Chondrocyte (in vitro differentiated cells): Measurements from ENCODE around the gene SMG9. TPM values are rescaled to one million over a fixed set of nuclear protein-coding genes. Genes with fewer than 3 reads are reported as not detected.

Experiments used
- DNase-seq: peaks from one replicate; pipeline ENCODE4 v3.0.0; 2021; ENCODE audit warnings: mixed read lengths, low spot score
- H3K27ac Mint-ChIP-seq: one replicate; pipeline ENCODE4 v1.8.0; 2021; ENCODE audit warnings: mild to moderate bottlenecking, moderate library complexity, mixed read lengths; ENCODE audit not compliant: unreplicated experiment
- H3K27me3 Mint-ChIP-seq: 2 replicates; pipeline ENCODE4 v1.8.0; 2021; ENCODE audit warnings: low read depth, mixed read lengths
- H3K36me3 Mint-ChIP-seq: 2 replicates; pipeline ENCODE4 v1.8.0; 2021; ENCODE audit warnings: low read depth, mixed read lengths
- H3K4me1 Mint-ChIP-seq: 2 replicates; pipeline ENCODE4 v1.8.0; 2021; ENCODE audit warnings: low read depth, mild to moderate bottlenecking, mixed read lengths
- H3K4me3 Mint-ChIP-seq: one replicate; pipeline ENCODE4 v1.8.0; 2021; ENCODE audit warnings: mild to moderate bottlenecking, moderate library complexity, mixed read lengths; ENCODE audit not compliant: unreplicated experiment
- H3K9me3 Mint-ChIP-seq: 2 replicates; pipeline ENCODE4 v1.8.0; 2021; ENCODE audit warnings: low read depth, mixed read lengths
- total RNA-seq: library from RNA; stranded (reverse); gene quantifications from 3 replicates; pipeline ENCODE4 v1.2.1, GENCODE V29; 2021
- TF ChIP-seq, protein P1 (sequence below): fragments of 200-600 bp; sonication (generic); IDR thresholded peaks from 2 replicates; pipeline ENCODE4 v1.5.0; 2021; ENCODE audit warnings: antibody characterized with exemption, mild to moderate bottlenecking, moderate library complexity

Gene SMG9
- total RNA-seq, 1 donor from 2014 or later = 46.9 TPM

DNA sequence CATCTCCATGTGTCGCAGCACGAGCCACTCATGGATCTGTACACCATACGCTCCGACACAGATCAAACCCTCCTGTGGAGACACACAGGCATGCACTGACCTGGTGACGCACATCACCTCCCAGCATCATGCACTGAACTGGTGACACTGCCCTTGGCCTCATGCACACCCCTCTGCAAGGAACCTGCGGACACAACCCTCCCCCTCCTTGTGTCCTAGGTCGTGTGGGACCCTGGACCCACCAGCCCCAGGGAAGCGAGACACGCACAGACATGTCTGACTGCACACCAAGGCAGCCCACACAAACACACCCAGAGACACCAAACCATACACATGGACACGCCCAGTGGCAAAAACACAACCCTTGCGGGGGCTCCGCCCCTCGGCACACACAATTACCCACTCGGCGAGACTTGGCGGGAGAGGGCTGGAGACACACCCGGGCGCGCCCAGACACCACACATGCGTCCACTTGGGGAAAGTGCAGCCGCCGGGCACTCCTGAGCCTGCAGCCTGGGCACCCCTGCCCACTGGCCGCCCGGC, 28.0 kb upstream of the SMG9 start:
- Mint-ChIP-seq H3K9me3 (no peaks in the 10 kb centered on the region), H3K4me3 (no peak overlapping the region), H3K27ac (no peak overlapping the region), H3K27me3 (no peaks in the 10 kb centered on the region), H3K36me3 (no peaks in the 10 kb centered on the region), H3K4me1 (peaks cover 48% of the 10 kb centered on the region)
- TF ChIP-seq, protein P1, sequence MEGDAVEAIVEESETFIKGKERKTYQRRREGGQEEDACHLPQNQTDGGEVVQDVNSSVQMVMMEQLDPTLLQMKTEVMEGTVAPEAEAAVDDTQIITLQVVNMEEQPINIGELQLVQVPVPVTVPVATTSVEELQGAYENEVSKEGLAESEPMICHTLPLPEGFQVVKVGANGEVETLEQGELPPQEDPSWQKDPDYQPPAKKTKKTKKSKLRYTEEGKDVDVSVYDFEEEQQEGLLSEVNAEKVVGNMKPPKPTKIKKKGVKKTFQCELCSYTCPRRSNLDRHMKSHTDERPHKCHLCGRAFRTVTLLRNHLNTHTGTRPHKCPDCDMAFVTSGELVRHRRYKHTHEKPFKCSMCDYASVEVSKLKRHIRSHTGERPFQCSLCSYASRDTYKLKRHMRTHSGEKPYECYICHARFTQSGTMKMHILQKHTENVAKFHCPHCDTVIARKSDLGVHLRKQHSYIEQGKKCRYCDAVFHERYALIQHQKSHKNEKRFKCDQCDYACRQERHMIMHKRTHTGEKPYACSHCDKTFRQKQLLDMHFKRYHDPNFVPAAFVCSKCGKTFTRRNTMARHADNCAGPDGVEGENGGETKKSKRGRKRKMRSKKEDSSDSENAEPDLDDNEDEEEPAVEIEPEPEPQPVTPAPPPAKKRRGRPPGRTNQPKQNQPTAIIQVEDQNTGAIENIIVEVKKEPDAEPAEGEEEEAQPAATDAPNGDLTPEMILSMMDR = no peak
- DNase-seq = no peak

DNA sequence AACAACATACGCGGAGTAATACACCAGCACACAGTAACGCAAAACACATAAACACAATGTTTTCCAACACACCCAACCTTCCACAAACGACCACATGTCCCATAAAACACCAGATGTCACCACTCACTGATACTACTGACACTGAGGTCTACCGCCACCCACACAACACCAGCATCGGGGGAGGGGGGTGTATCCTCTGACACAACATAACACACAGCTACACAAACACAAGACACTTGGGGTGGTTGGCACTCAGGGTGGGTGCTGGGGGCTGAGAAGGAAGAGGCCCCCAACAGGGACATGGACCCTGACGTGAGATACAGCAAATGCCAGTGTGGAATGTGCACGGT, 27.5 kb upstream of the SMG9 start:
- peaks cover 53% of the 10 kb centered on the region for H3K4me1 Mint-ChIP-seq
- H3K36me3 Mint-ChIP-seq = no peaks in the 10 kb centered on the region
- no peaks in the 10 kb centered on the region for H3K27me3 Mint-ChIP-seq
- H3K27ac Mint-ChIP-seq = no peak overlapping the region
- no peak overlapping the region for H3K4me3 Mint-ChIP-seq
- no peak for DNase-seq
- H3K9me3 Mint-ChIP-seq = no peaks in the 10 kb centered on the region
- TF ChIP-seq, protein P1 = no peak

DNA sequence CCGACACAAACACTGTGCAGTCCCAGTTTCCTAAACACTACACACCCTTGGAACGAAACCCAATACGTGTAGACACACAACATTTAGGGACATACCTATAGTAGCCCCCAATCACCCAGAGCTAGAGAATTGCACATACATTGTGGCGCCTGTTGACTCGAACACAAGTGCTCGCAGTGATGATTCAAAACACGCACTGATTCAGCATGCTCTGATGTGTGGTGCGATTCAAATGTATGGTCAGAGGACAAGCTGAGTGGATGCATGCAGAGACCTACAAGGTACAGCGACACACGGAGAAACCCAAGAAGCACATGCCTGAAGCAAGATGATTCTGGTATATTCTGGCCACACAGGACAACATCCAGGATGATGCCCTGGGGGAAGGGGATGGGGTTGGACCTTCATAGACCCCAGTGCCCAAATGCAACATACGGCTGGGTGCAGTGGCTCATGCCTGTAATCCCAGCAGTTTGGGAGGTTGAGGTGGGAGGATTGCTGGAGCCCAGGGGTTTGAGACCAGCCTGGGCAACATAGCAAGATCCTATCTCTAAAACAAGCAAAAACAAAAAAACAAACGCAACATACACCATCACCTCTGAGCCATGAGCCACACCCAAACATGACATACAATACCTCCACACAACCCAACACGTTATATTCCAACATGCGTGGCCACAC, 27.0 kb upstream of the SMG9 start:
- H3K4me1 Mint-ChIP-seq = peaks cover 55% of the 10 kb centered on the region
- H3K4me3 Mint-ChIP-seq = no peak overlapping the region
- H3K27me3 Mint-ChIP-seq = no peaks in the 10 kb centered on the region
- no peaks in the 10 kb centered on the region for H3K36me3 Mint-ChIP-seq
- DNase-seq = no peak
- no peak overlapping the region for H3K27ac Mint-ChIP-seq
- TF ChIP-seq, protein P1 = no peak
- no peaks in the 10 kb centered on the region for H3K9me3 Mint-ChIP-seq

DNA sequence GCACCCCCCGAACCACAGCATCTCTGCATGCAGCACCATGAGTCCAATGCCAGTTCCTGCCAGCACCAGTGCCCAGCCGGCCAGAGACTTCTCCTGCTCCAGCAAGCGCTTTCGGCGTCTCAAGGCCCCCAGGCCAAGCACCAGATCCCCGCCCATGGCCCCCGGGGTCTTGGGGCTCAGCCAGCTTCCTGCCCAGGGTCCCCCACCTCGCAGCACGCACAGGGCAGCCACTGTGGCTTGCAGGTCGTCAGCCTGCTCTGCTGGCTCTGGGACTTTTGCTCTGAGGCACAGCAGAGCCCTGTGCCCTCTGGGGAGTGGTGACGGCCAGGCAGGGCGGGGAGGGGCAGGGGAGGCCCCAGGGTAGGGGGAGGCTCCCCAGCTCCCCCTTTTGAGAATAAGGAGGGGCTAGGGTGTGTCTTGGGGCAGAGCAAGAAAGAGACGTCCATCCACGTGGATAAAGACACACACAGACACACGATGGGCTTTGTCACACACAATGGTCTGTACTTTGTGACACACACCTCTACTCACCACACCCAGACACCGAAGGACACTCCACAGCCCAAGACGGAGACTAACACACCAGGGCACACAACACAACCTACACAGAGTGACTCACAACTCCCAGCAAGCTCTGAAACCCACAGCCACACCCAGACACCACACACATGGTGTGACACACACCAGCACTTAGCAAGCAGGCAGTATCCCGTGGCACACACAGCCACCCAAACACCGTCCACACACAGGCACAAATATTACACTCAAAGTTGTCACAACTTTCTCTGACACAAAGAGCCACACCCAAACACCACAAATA, 26.2 kb upstream of the SMG9 start, which contains the start of gene KCNN4:
TSS of gene KCNN4 (minus strand) at position 268 of the 820 bp plus-strand sequence. CDS start at position 156, 112 bp downstream.
- TF ChIP-seq, protein P1 = no peak
- no peak for DNase-seq
- Mint-ChIP-seq H3K4me3 (peak within 1 kb of the TSS; percentile 52), H3K27ac (peak within 1 kb of the TSS; percentile 52), H3K36me3 (no peaks in the 10 kb centered on the region), H3K27me3 (no peaks in the 10 kb centered on the region), H3K4me1 (peaks cover 55% of the 10 kb centered on the region), H3K9me3 (no peaks in the 10 kb centered on the region)

DNA sequence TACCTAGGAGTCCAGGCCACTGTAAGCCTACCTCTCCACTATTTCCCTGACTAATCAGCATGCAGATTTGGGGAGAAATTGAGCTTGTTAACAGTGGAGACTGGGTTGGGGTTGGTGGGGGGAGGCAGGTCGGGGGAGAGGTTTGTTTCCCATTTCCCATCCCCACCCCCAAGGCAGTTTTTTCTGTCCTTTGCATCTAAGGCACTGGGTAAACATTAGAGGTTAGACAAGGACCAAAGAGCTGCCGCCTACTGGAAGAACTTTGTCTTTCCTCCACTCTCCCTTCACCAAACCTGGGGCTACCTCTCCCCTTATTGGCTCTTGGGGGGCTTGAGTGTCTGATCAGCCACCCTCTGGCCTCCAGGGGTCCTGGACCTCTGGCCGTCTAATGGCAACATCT, 25.1 kb upstream of the SMG9 start:
- no peak overlapping the region for H3K4me3 Mint-ChIP-seq
- no peaks in the 10 kb centered on the region for H3K36me3 Mint-ChIP-seq
- H3K4me1 Mint-ChIP-seq = peaks cover 52% of the 10 kb centered on the region
- no peaks in the 10 kb centered on the region for H3K9me3 Mint-ChIP-seq
- TF ChIP-seq, protein P1 = peak; percentile 11
- peaks cover 4% of the 10 kb centered on the region for H3K27me3 Mint-ChIP-seq
- no peak overlapping the region for H3K27ac Mint-ChIP-seq
- no peak for DNase-seq
